Keratinocyte (primary cell): ENCODE measurements around the gene ANKFY1.

ENCODE experiments used
- EZH2 ChIP-seq: IDR thresholded peaks from one replicate; pipeline ENCODE4 v1.6.1; 2012; ENCODE audit warnings: inconsistent platforms, mild to moderate bottlenecking, low read length, moderate library complexity
- TF ChIP-seq, protein P1 (sequence below), 3 experiments: IDR thresholded peaks in 1 of 3; conservative IDR thresholded peaks in 1 of 3; optimal IDR thresholded peaks in 1 of 3; 2 replicates in 2 of 3; 3 replicates in 1 of 3; pipeline versions ENCODE3 to v1.5.1; 2011; ENCODE audit warnings: low read length in 3 of 3, mild to moderate bottlenecking in 3 of 3, moderate library complexity in 2 of 3, control low read depth in 1 of 3, inconsistent platforms in 1 of 3; ENCODE audit not compliant: insufficient read depth in 2 of 3; ENCODE audit errors: extremely low read depth in 1 of 3

DNA sequence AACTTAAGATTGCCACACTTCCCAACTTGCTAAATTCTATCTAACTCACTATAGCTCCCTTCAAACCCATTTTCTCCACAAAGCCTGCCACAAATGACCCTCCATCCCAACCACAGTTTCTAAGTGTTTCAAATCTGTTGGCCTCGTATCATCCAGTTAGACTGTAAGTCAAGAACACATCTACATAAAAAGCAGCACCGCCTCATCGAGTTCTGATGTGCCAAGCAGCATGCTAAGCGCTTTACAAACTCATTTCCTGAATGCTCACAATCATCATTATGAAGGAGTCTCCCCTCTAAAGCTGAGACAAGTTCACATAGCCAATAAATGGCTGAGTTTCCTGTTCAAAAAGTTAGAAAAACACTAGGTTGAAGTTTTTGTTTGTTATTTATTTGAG lies 9.2 kb upstream of the ANKFY1 start:
- TF ChIP-seq, protein P1, sequence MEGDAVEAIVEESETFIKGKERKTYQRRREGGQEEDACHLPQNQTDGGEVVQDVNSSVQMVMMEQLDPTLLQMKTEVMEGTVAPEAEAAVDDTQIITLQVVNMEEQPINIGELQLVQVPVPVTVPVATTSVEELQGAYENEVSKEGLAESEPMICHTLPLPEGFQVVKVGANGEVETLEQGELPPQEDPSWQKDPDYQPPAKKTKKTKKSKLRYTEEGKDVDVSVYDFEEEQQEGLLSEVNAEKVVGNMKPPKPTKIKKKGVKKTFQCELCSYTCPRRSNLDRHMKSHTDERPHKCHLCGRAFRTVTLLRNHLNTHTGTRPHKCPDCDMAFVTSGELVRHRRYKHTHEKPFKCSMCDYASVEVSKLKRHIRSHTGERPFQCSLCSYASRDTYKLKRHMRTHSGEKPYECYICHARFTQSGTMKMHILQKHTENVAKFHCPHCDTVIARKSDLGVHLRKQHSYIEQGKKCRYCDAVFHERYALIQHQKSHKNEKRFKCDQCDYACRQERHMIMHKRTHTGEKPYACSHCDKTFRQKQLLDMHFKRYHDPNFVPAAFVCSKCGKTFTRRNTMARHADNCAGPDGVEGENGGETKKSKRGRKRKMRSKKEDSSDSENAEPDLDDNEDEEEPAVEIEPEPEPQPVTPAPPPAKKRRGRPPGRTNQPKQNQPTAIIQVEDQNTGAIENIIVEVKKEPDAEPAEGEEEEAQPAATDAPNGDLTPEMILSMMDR (optimal IDR thresholded peaks at IDR 0.05 in 1 of 3, IDR thresholded peaks at IDR 0.05 in 1 of 3, conservative IDR thresholded peaks at IDR 0.05 in 1 of 3; ENCODE audit: extremely low read depth in 1 of 3, insufficient read depth in 2 of 3, low read length in 3 of 3), result no peak
- TF ChIP-seq EZH2, result no peak
